SK-N-SH treated with all-trans-retinoic acid at 6 μM for 48 hours (cell line): ENCODE data around the gene S1PR4.

ENCODE experiments used
- ATAC-seq: fragments of 200-7000 bp; cut with Tn5 transposase; 3 replicates; pipeline ENCODE4 v1.9.1; 2020; ENCODE audit warnings: mild to moderate bottlenecking, moderate library complexity
- ARNTL ChIP-seq: fragments of 450-650 bp; formaldehyde crosslinking; IDR thresholded peaks from 2 replicates; pipeline ENCODE4 v1.5.0; 2020; ENCODE audit warnings: low read depth, mild to moderate bottlenecking, moderate library complexity, borderline replicate concordance
- CSDC2 ChIP-seq: fragments of 250-450 bp; sonication (Bioruptor Pico); IDR thresholded peaks from 2 replicates; pipeline ENCODE4 v1.5.0; 2020; ENCODE audit warnings: mild to moderate bottlenecking, moderate library complexity
- CSRNP3 ChIP-seq: fragments of 250-450 bp; sonication (Bioruptor Pico); IDR thresholded peaks from 2 replicates; pipeline ENCODE4 v1.5.1; 2021; ENCODE audit warnings: mild to moderate bottlenecking, moderate library complexity
- ESRRG ChIP-seq: fragments of 250-450 bp; sonication (Bioruptor Pico); IDR thresholded peaks from 2 replicates; pipeline ENCODE4 v1.6.1; 2021; ENCODE audit warnings: mild to moderate bottlenecking
- ISL1 ChIP-seq: fragments of 250-450 bp; sonication (Bioruptor Pico); IDR thresholded peaks from 2 replicates; pipeline ENCODE4 v2.1.2; 2022; ENCODE audit warnings: mild to moderate bottlenecking, moderate library complexity
- POU6F1 ChIP-seq: fragments of 250-450 bp; sonication (Bioruptor Pico); IDR thresholded peaks from 2 replicates; pipeline ENCODE4 v1.8.0; 2021; ENCODE audit warnings: low read depth, mild to moderate bottlenecking, moderate library complexity, borderline replicate concordance
- PPARA ChIP-seq: fragments of 250-450 bp; sonication (Bioruptor Pico); IDR thresholded peaks from 2 replicates; pipeline ENCODE4 v1.5.0; 2020; ENCODE audit warnings: mild to moderate bottlenecking, borderline replicate concordance
- TOX ChIP-seq: fragments of 250-450 bp; sonication (Bioruptor Pico); IDR thresholded peaks from 2 replicates; pipeline ENCODE4 v1.8.0; 2021; ENCODE audit warnings: mild to moderate bottlenecking, moderate library complexity, borderline replicate concordance
- ZC3H10 ChIP-seq: fragments of 250-450 bp; sonication (Bioruptor Pico); IDR thresholded peaks from 2 replicates; pipeline ENCODE4 v1.5.1; 2021; ENCODE audit warnings: mild to moderate bottlenecking, moderate library complexity
- ZFP3 ChIP-seq: fragments of 250-450 bp; sonication (Bioruptor Pico); IDR thresholded peaks from 2 replicates; pipeline ENCODE4 v1.5.0; 2020; ENCODE audit warnings: mild to moderate bottlenecking, moderate library complexity
- ZFP30 ChIP-seq: fragments of 450-650 bp; formaldehyde crosslinking; IDR thresholded peaks from 2 replicates; pipeline ENCODE4 v1.5.0; 2022; ENCODE audit warnings: mild to moderate bottlenecking, moderate library complexity
- ZNF565 ChIP-seq: fragments of 450-650 bp; formaldehyde crosslinking; conservative IDR thresholded peaks from 2 replicates; pipeline ENCODE4 v1.5.0; 2020; ENCODE audit warnings: low read depth, mild to moderate bottlenecking, moderate library complexity
- TF ChIP-seq, protein P1 (sequence below): fragments of 250-450 bp; sonication (Bioruptor Pico); IDR thresholded peaks from 2 replicates; pipeline ENCODE4 v1.8.0; 2020; ENCODE audit warnings: mild to moderate bottlenecking, moderate library complexity, borderline replicate concordance
- TF ChIP-seq, protein P2 (sequence below): fragments of 250-450 bp; sonication (Bioruptor Pico); IDR thresholded peaks from 2 replicates; pipeline ENCODE4 v1.5.1; 2020; ENCODE audit warnings: low read depth, mild to moderate bottlenecking, moderate library complexity

Gene S1PR4

DNA sequence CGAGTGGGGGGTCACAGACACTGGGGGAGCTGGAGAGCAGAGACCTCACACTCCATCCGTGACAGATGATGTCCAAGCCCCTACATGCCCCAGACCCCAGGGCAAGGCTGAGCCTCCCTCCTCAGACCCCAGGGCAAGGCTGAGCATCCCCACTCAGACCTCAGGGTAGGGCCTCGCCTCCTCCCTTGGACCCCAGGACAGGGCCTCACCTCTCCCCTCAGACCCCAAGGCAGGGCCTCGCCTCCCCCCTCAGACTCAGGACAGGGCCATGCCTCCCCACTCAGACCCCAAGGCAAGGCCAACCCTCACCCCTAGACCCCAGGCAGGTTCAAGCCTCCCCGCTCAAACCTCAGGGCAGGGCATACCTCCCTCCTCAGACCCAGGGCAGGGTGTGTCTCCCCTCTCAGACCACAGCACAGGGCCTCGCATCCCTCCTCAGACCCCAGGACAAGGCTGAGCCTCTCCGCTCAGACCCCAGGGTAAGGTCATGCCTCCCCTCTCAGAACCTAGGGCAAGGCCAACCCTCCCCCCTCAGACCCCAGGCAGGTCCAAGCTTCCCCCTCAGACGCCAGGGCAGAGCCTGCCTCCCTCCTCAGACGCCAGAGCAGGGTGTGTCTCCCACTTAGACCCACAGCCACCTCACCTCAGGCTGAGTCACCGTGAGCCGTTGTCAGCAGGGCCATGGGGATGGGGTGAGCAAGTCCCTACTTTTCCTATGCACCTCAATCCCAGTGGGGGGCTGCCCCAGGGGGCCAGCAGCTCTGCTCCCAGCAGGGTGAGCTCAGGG, 1.7 kb upstream of the S1PR4 start:
- TF ChIP-seq ESRRG (no peak), ZNF565 (CRISPR knock-in tag) (no peak), ZFP3 (CRISPR knock-in tag) (no peak), ZC3H10 (CRISPR knock-in tag) (no peak), ISL1 (CRISPR knock-in tag) (no peak), PPARA (no peak)
- TF ChIP-seq, protein P1, sequence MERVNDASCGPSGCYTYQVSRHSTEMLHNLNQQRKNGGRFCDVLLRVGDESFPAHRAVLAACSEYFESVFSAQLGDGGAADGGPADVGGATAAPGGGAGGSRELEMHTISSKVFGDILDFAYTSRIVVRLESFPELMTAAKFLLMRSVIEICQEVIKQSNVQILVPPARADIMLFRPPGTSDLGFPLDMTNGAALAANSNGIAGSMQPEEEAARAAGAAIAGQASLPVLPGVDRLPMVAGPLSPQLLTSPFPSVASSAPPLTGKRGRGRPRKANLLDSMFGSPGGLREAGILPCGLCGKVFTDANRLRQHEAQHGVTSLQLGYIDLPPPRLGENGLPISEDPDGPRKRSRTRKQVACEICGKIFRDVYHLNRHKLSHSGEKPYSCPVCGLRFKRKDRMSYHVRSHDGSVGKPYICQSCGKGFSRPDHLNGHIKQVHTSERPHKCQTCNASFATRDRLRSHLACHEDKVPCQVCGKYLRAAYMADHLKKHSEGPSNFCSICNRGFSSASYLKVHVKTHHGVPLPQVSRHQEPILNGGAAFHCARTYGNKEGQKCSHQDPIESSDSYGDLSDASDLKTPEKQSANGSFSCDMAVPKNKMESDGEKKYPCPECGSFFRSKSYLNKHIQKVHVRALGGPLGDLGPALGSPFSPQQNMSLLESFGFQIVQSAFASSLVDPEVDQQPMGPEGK (CRISPR knock-in tag): no peak
- peak; percentile 59 for ATAC-seq

GRCh38 chr19:3178973-3179738, 587 bp downstream of the S1PR4 start:
- no peak for TF ChIP-seq ZFP3 (CRISPR knock-in tag)
- no peak for TF ChIP-seq TOX
- no peak for TF ChIP-seq ESRRG
- no peak for ATAC-seq

DNA sequence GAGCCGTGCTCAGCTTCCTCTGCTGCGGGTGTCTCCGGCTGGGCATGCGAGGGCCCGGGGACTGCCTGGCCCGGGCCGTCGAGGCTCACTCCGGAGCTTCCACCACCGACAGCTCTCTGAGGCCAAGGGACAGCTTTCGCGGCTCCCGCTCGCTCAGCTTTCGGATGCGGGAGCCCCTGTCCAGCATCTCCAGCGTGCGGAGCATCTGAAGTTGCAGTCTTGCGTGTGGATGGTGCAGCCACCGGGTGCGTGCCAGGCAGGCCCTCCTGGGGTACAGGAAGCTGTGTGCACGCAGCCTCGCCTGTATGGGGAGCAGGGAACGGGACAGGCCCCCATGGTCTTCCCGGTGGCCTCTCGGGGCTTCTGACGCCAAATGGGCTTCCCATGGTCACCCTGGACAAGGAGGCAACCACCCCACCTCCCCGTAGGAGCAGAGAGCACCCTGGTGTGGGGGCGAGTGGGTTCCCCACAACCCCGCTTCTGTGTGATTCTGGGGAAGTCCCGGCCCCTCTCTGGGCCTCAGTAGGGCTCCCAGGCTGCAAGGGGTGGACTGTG, 1.2 kb downstream of the S1PR4 start:
- ATAC-seq: no peak
- TF ChIP-seq CSRNP3 (CRISPR knock-in tag) (no peak), ZFP30 (CRISPR knock-in tag) (no peak), ZFP3 (CRISPR knock-in tag) (no peak), PPARA (no peak), CSDC2 (no peak)

- no peak for ATAC-seq
- TF ChIP-seq, protein P1 (CRISPR knock-in tag): no peak
- TF ChIP-seq TOX: no peak
- no peak for TF ChIP-seq ZFP30 (CRISPR knock-in tag)
- TF ChIP-seq ZFP3 (CRISPR knock-in tag): no peak
- TF ChIP-seq, protein P2, sequence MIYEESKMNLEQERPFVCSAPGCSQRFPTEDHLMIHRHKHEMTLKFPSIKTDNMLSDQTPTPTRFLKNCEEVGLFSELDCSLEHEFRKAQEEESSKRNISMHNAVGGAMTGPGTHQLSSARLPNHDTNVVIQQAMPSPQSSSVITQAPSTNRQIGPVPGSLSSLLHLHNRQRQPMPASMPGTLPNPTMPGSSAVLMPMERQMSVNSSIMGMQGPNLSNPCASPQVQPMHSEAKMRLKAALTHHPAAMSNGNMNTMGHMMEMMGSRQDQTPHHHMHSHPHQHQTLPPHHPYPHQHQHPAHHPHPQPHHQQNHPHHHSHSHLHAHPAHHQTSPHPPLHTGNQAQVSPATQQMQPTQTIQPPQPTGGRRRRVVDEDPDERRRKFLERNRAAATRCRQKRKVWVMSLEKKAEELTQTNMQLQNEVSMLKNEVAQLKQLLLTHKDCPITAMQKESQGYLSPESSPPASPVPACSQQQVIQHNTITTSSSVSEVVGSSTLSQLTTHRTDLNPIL (CRISPR knock-in tag): no peak
- TF ChIP-seq ARNTL (CRISPR knock-in tag): no peak
- no peak for TF ChIP-seq PPARA
- no peak for TF ChIP-seq POU6F1
- TF ChIP-seq ZC3H10 (CRISPR knock-in tag): no peak
Measured at GRCh38 chr19:3183721-3184641, 5.4 kb downstream of the S1PR4 start.
